H1 (cell line): ENCODE measurements around the gene GRID1. TPM values are rescaled to one million over a fixed set of nuclear protein-coding genes. Genes with fewer than 3 reads are reported as not detected.

Experiments used
- KDM4A ChIP-seq: IDR thresholded peaks from one replicate; pipeline ENCODE4 v1.7.1; 2012; ENCODE audit warnings: low read depth, mild to moderate bottlenecking, moderate library complexity, low read length, inconsistent platforms; ENCODE audit not compliant: severe bottlenecking
- SRF ChIP-seq: IDR thresholded peaks from 2 replicates; pipeline ENCODE4 v1.6.1; 2011; ENCODE audit warnings: mild to moderate bottlenecking, low read depth, low read length, moderate library complexity
- polyA plus RNA-seq, 7 experiments: library from polyadenylated mRNA; depleted of rRNA in 3 of 7; stranded (reverse) in 5 of 7; unstranded in 2 of 7; fragments of >200 nt in 5 of 7; fragments of 200-250 nt in 2 of 7; gene quantifications; 1 replicate in 5 of 7; 2 replicates in 1 of 7; 4 replicates in 1 of 7; pipeline versions ENCODE4 v1.2.1 to v1.2.3, GENCODE V29; 2011 to 2013; ENCODE audit warnings: missing spikeins in 2 of 7, mixed read lengths in 2 of 7
- total RNA-seq: library from RNA; stranded (reverse); fragmentation: NEBNext Ultra II Directional; extraction: Animal tissue kit (Norgen Biotek cat#: 25700); gene quantifications from 2 replicates; pipeline ENCODE4 v1.2.1, GENCODE V29; 2021

GRID1 gene
- total and polyA plus RNA-seq, 2 of the 8 experiments (the other 6 are each of a cell fraction or from before 2014, with no cell fraction given) = 0.22 to 0.30 TPM

- TF ChIP-seq SRF (no peak), KDM4A (no peak)
These were observed 283.4 kb downstream of the GRID1 start (continued) for GRCh38 chr10:86083206-86083605.
